WTC11 (cell line): Measurements from ENCODE around the gene LY6G6C. TPM values are rescaled to one million over a fixed set of nuclear protein-coding genes. Genes with fewer than 3 reads are reported as not detected.

Experiments used
- ATAC-seq: fragments of 200-7000 bp; cut with Tn5 transposase; 2 replicates; pipeline ENCODE4 v1.10.0; 2021; ENCODE audit warnings: mild to moderate bottlenecking, moderate library complexity
- CTCF ChIA-PET: fragments of 300-600 bp; sonication (Branson Sonifier 250); formaldehyde crosslinking; loops from one replicate; lab custom pipeline; 2021; ENCODE audit warnings: antibody characterized with exemption; lab: Charles Lee
- POLR2A ChIA-PET: fragments of 350-600 bp; sonication (Branson Sonifier 250); formaldehyde crosslinking; loops from one replicate; lab custom pipeline; 2021; ENCODE audit warnings: antibody characterized with exemption; lab: Charles Lee
- DNase-seq: peaks from one replicate; pipeline ENCODE4 v3.0.0; 2021; ENCODE audit warnings: low spot score
- H3K27ac Mint-ChIP-seq: 2 replicates; pipeline ENCODE4 v1.8.0; 2021; ENCODE audit warnings: mixed read lengths
- H3K27me3 Mint-ChIP-seq: 2 replicates; pipeline ENCODE4 v1.8.0; 2021; ENCODE audit warnings: low read depth, mild to moderate bottlenecking, moderate library complexity, mixed read lengths
- H3K36me3 Mint-ChIP-seq: 2 replicates; pipeline ENCODE4 v1.8.0; 2021; ENCODE audit warnings: mixed read lengths
- H3K4me1 Mint-ChIP-seq: 2 replicates; pipeline ENCODE4 v1.8.0; 2022; ENCODE audit warnings: mixed read lengths
- H3K4me3 Mint-ChIP-seq: 2 replicates; pipeline ENCODE4 v1.8.0; 2021; ENCODE audit warnings: mild to moderate bottlenecking, moderate library complexity, mixed read lengths
- H3K9me3 Mint-ChIP-seq: 2 replicates; pipeline ENCODE4 v1.8.0; 2021; ENCODE audit warnings: mixed read lengths
- ESRRA ChIP-seq: sonication (generic); formaldehyde crosslinking; IDR thresholded peaks from 2 replicates; pipeline ENCODE4 v1.8.1; 2022; ENCODE audit warnings: mild to moderate bottlenecking, missing genetic modification reagents, borderline replicate concordance
- FOXJ3 ChIP-seq: sonication (generic); formaldehyde crosslinking; IDR thresholded peaks from 2 replicates; pipeline ENCODE4 v1.9.0; 2021; ENCODE audit warnings: missing genetic modification reagents, mild to moderate bottlenecking, borderline replicate concordance
- FOXK1 ChIP-seq: sonication (generic); formaldehyde crosslinking; IDR thresholded peaks from 2 replicates; pipeline ENCODE4 v1.8.0; 2022; ENCODE audit warnings: mild to moderate bottlenecking, moderate library complexity, missing genetic modification reagents
- JUN ChIP-seq: sonication (generic); formaldehyde crosslinking; IDR thresholded peaks from 2 replicates; pipeline ENCODE4 v1.8.0; 2023; ENCODE audit warnings: mild to moderate bottlenecking, missing genetic modification reagents
- MXD4 ChIP-seq: fragments of 250-450 bp; sonication (Bioruptor Pico); IDR thresholded peaks from 2 replicates; pipeline ENCODE4 v1.8.0; 2021; ENCODE audit warnings: mild to moderate bottlenecking, moderate library complexity, borderline replicate concordance
- NR1H2 ChIP-seq: sonication (generic); formaldehyde crosslinking; IDR thresholded peaks from 2 replicates; pipeline ENCODE4 v1.9.0; 2021; ENCODE audit warnings: mild to moderate bottlenecking, moderate library complexity, missing genetic modification reagents
- OVOL2 ChIP-seq: fragments of 250-450 bp; sonication (Bioruptor Pico); IDR thresholded peaks from 2 replicates; pipeline ENCODE4 v1.9.0; 2021; ENCODE audit warnings: mild to moderate bottlenecking, borderline replicate concordance
- RELA ChIP-seq: sonication (generic); formaldehyde crosslinking; IDR thresholded peaks from 2 replicates; pipeline ENCODE4 v1.8.1; 2022; ENCODE audit warnings: missing genetic modification reagents, mild to moderate bottlenecking, borderline replicate concordance
- SOX15 ChIP-seq: fragments of 250-450 bp; sonication (Bioruptor Pico); IDR thresholded peaks from 2 replicates; pipeline ENCODE4 v1.9.0; 2021; ENCODE audit warnings: mild to moderate bottlenecking
- ZBTB21 ChIP-seq: sonication (generic); formaldehyde crosslinking; IDR thresholded peaks from 2 replicates; pipeline ENCODE4 v1.8.1; 2023; ENCODE audit warnings: mild to moderate bottlenecking, missing genetic modification reagents, borderline replicate concordance
- ZNF121 ChIP-seq: sonication (generic); formaldehyde crosslinking; IDR thresholded peaks from 2 replicates; pipeline ENCODE4 v1.8.0; 2023; ENCODE audit warnings: missing genetic modification reagents
- ZNF138 ChIP-seq: sonication (generic); formaldehyde crosslinking; conservative IDR thresholded peaks from 2 replicates; pipeline ENCODE4 v1.8.1; 2022; ENCODE audit warnings: mild to moderate bottlenecking, moderate library complexity, missing genetic modification reagents
- ZNF317 ChIP-seq: sonication (generic); formaldehyde crosslinking; IDR thresholded peaks from 2 replicates; pipeline ENCODE4 v1.8.1; 2023; ENCODE audit warnings: low read depth, mild to moderate bottlenecking, moderate library complexity, missing genetic modification reagents, borderline replicate concordance
- ZNF423 ChIP-seq: fragments of 250-450 bp; sonication (Bioruptor Pico); IDR thresholded peaks from 2 replicates; pipeline ENCODE4 v2.1.2; 2022; ENCODE audit warnings: mild to moderate bottlenecking, moderate library complexity
- total RNA-seq: library from RNA; stranded (reverse); gene quantifications from 3 replicates; pipeline ENCODE4 v1.2.3, GENCODE V29; 2021
- TF ChIP-seq, protein P1 (sequence below): fragments of 250-450 bp; sonication (Bioruptor Pico); IDR thresholded peaks from 2 replicates; pipeline ENCODE4 v1.9.0; 2021; ENCODE audit warnings: mild to moderate bottlenecking

The LY6G6C gene
- total RNA-seq, 1 experiment from 2014 or later, result 0.35 TPM

DNA sequence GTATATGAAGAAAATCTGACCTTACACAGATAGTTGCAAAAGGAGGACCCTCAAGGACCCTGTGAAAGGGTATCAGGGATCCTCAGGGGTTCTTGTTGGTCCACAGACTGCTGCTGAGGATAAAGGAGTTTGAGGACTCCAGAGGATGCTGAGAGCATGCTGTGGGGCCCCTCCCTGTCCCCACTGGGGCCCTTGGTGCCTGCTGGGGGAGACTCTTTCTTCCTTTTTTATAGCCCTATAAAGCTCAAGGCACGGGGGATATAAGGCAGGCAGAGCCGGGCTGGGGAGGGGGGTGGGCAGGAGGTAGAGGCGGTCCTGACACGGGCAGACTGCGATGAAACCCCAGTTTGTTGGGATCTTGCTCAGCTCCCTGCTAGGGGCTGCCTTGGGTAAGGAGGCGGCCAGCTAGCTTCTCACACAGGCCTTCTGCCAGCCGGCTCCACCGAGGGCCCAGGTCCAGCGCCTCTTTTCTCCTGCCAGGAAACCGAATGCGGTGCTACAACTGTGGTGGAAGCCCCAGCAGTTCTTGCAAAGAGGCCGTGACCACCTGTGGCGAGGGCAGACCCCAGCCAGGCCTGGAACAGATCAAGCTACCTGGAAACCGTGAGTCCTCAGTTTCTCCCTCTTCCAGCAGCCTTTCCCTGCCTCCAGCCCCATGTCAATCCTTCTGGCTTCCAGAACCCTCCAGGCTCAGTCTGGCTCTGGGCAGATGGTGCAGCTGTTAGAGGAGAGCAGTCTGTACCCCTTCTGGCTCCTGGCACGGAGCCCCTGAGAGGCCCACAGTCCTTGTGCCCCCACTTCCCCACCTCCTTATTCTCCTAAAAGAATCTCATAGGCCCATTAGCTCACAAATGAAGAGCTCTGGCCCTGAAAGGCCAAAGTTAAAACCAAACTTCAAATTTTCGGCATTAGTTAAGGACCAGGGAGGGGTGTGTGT lies 6.3 kb downstream of the LY6G6C start, which contains the start of gene LY6G6D:
Gene LY6G6D (plus strand): TSS at position 327 of the 937 bp plus-strand sequence. CDS start 8 bp downstream, at position 335.
- Mint-ChIP-seq H3K36me3 (no peaks in the 10 kb centered on the region), H3K4me1 (peaks cover 45% of the 10 kb centered on the region), H3K9me3 (no peaks in the 10 kb centered on the region), H3K4me3 (no peak within 1 kb of the TSS), H3K27me3 (no peaks in the 10 kb centered on the region; the same call in 1 of the 2 replicates), H3K27ac (no peak within 1 kb of the TSS)
- DNase-seq (no peak), ATAC-seq (no peak)
- ChIA-PET CTCF (interaction anchor here (1.1 to 2.3 kb wide), 5 partner anchors 12 to 237 kb away, joined by 3 to 24 read pairs (median 6); partner anchors contain the start of genes ABHD16A and DDAH2), POLR2A (interaction anchor here (1.2 kb wide), 1 partner anchor 112 kb away, joined by 6 read pairs; the partner anchor contains the start of gene HSPA1B)
- TF ChIP-seq OVOL2 (CRISPR knock-in tag) (no peak), NR1H2 (CRISPR knock-in tag) (no peak)

DNA sequence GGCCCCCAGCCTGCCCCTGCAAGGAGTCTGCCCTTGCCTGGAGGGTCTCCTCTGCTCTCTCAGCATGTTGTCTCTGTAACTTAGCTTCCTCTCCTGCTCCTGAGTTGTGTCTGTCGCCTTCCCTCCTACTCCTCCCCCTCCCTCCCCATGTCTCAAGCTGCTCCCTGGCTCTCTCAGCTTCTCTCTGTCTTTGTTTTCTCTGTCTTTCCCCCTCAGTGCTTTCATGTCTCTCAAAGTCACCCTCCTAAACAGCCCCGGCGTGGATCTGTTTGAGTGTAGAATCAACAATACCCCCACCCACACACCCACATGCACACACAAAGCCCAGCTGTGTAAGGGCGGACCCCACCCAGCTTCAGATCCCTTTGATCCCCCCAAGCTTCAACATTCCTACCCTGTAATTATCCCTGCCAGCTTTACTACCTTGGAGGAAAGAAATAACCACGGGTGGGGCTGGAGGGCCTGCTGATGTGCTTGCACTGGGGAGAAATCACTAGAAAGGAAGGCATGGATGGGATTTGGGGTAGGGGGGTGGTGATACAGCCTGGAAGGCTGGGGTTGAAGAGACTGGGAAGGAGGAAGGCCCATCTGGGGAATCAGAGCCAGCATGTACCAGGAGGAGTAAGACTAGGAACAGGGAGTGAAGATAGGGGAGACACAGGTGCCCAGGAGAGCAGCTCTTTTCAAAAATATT lies 7.4 kb downstream of the LY6G6C start:
- Mint-ChIP-seq H3K4me3 (no peak overlapping the region), H3K4me1 (peaks cover 46% of the 10 kb centered on the region), H3K27me3 (no peaks in the 10 kb centered on the region; the same call in 1 of the 2 replicates), H3K9me3 (no peaks in the 10 kb centered on the region), H3K36me3 (no peaks in the 10 kb centered on the region), H3K27ac (no peak overlapping the region)
- ChIA-PET POLR2A (interaction anchor here (0.8 to 1.5 kb wide), 3 partner anchors 13 to 113 kb away, joined by 3 to 6 read pairs (median 4); partner anchors contain the start of gene HSPA1B), CTCF (interaction anchor here (0.5 to 2.3 kb wide), 13 partner anchors 10 to 482 kb away, joined by 3 to 24 read pairs (median 4); partner anchors contain the start of genes ABHD16A, DDAH2 and VARS1)
- DNase-seq (no peak), ATAC-seq (peak; percentile 39)
- TF ChIP-seq ZNF423 (CRISPR knock-in tag) (peak; percentile 66), MXD4 (CRISPR knock-in tag) (no peak), ZNF138 (CRISPR knock-in tag) (no peak), ZNF121 (CRISPR knock-in tag) (no peak)

DNA sequence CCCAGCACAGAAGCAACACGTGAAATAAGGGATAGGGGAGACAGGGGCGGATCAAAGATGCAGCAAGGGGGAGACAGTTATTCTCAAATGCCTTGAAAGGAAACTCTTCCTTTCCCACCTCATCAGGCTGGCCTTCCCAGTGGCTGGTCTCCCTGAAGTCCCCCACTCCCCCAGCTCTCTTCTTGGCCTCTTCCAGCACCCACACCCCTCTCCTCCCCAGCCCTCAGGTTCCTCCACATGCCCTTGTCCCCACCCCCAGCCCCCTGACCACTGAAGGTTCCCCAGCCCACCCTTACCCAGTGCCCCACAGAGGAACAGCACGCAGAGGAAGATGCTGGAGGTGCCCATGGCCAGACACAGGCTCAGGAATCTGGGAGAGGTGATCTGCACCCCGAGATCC lies 8.1 kb downstream of the LY6G6C start:
- Mint-ChIP-seq H3K27me3 (no peaks in the 10 kb centered on the region; the same call in 1 of the 2 replicates), H3K9me3 (no peaks in the 10 kb centered on the region), H3K36me3 (no peaks in the 10 kb centered on the region), H3K4me1 (peaks cover 41% of the 10 kb centered on the region), H3K27ac (no peak overlapping the region), H3K4me3 (no peak overlapping the region)
- TF ChIP-seq FOXJ3 (CRISPR knock-in tag) (no peak), SOX15 (no peak), ESRRA (CRISPR knock-in tag) (no peak), RELA (CRISPR knock-in tag) (no peak), JUN (CRISPR knock-in tag) (no peak), ZNF317 (no peak), FOXK1 (no peak), ZBTB21 (CRISPR knock-in tag) (no peak)
- TF ChIP-seq, protein P1, sequence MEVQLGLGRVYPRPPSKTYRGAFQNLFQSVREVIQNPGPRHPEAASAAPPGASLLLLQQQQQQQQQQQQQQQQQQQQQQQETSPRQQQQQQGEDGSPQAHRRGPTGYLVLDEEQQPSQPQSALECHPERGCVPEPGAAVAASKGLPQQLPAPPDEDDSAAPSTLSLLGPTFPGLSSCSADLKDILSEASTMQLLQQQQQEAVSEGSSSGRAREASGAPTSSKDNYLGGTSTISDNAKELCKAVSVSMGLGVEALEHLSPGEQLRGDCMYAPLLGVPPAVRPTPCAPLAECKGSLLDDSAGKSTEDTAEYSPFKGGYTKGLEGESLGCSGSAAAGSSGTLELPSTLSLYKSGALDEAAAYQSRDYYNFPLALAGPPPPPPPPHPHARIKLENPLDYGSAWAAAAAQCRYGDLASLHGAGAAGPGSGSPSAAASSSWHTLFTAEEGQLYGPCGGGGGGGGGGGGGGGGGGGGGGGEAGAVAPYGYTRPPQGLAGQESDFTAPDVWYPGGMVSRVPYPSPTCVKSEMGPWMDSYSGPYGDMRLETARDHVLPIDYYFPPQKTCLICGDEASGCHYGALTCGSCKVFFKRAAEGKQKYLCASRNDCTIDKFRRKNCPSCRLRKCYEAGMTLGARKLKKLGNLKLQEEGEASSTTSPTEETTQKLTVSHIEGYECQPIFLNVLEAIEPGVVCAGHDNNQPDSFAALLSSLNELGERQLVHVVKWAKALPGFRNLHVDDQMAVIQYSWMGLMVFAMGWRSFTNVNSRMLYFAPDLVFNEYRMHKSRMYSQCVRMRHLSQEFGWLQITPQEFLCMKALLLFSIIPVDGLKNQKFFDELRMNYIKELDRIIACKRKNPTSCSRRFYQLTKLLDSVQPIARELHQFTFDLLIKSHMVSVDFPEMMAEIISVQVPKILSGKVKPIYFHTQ, result no peak
- POLR2A ChIA-PET, result interaction anchor here (0.8 to 1.5 kb wide), 3 partner anchors 14 to 114 kb away, joined by 3 to 6 read pairs (median 4); partner anchors contain the start of gene HSPA1B
- ATAC-seq (no peak), DNase-seq (no peak)
- CTCF ChIA-PET, result interaction anchor here (0.6 to 2.3 kb wide), 10 partner anchors 11 to 482 kb away, joined by 3 to 24 read pairs (median 4); partner anchors contain the start of genes DDAH2 and VARS1
